ENCODE measurements around the gene CDK14.

GRCh38 chr7:91140982-91141381 is 544.9 kb downstream of the CDK14 start:
- no peak for TF ChIP-seq CTCF (IDR thresholded peaks at IDR 0.05)
- no peak for TF ChIP-seq POLR2A (IDR thresholded peaks at IDR 0.05)

All from ovary (tissue), 3 donors.